ENCODE data around the gene COG6. TPM values are rescaled to one million over a fixed set of nuclear protein-coding genes. Genes with fewer than 3 reads are reported as not detected.

COG6 gene
- total and polyA plus RNA-seq, 4 donors = 4.5 to 10.7 (median 8.0) TPM

GRCh38 chr13:39789451-39789850 lies 134.0 kb downstream of the COG6 start:
- no peaks in the 10 kb centered on the region for H3K36me3 ChIP-seq (ENCODE audit: control insufficient read depth in 4 of 4, insufficient read depth in 3 of 4, low read depth in 1 of 4, low read length in 3 of 4)
- peaks cover 0 to 5% (median 3%) of the 10 kb centered on the region in 4 donors for H3K9me3 ChIP-seq (ENCODE audit: control insufficient read depth in 4 of 4, low read length in 3 of 4)
- no peak overlapping the region for H3K9ac ChIP-seq (ENCODE audit: low read depth in 1 of 2, low read length in 2 of 2)
- no peak for DNase-seq (ENCODE audit: low spot score)
- TF ChIP-seq ZBTB33 (IDR thresholded peaks at IDR 0.05) (no peak), CTCF (IDR thresholded peaks at IDR 0.05; ENCODE audit: low read depth, low read length, missing input control) (no peak), SP1 (IDR thresholded peaks at IDR 0.05) (no peak), TAF1 (conservative IDR thresholded peaks at IDR 0.05) (no peak), EGR1 (IDR thresholded peaks at IDR 0.05; ENCODE audit: low read depth in 2 of 2) (no peak), JUND (IDR thresholded peaks at IDR 0.05) (no peak)
- no peaks in the 10 kb centered on the region for H3K27me3 ChIP-seq (ENCODE audit: control insufficient read depth in 4 of 4, insufficient read depth in 4 of 4, low read length in 3 of 4)
- H3K4me3 ChIP-seq (ENCODE audit: low read depth in 1 of 3, low read length in 3 of 3) = no peak overlapping the region
- H3K4me1 ChIP-seq (ENCODE audit: control insufficient read depth in 4 of 4, insufficient read depth in 4 of 4, low read length in 3 of 4) = no peaks in the 10 kb centered on the region
- no peak overlapping the region for H3K27ac ChIP-seq (ENCODE audit: low read depth in 1 of 2, low read length in 2 of 2)
- WGBS = 93% methylated on average over 5 of the region's 5 CpGs

Small RNA genes lying within 50 kb of the gene (small RNA-seq; reads per million reads assigned to genes)
- gene MIR4305 (not detected), gene RNY4P14 (0.29 reads per million, percentile 25 among the genes with 10 or more reads in this experiment)

Other genes starting within 250 kb of the COG6 start
- gene LHFPL6, start 52.5 kb upstream of the COG6 start, total RNA-seq = 1 to 10 TPM; 2.6 to 8.3 TPM
- gene LHFPL6, start 52.5 kb upstream of the COG6 start, polyA plus RNA-seq = 1 to 10 TPM; 5.4 to 5.5 TPM

All from liver (tissue), 10 donors.